K562 (cell line): ENCODE data around the gene PPP2R2B.

Experiments used
- BCLAF1 ChIP-seq, 2 experiments: fragments of 450-650 bp in 1 of 2; IDR thresholded peaks; 2 replicates each; pipeline ENCODE4 v1.6.1; 2011 to 2017; ENCODE audit warnings: low read depth in 2 of 2, antibody characterized with exemption in 1 of 2, borderline replicate concordance in 1 of 2, low read length in 1 of 2, mild to moderate bottlenecking in 1 of 2, mixed read lengths in 1 of 2; ENCODE audit not compliant: control insufficient read depth in 1 of 2
- CHD2 ChIP-seq: IDR thresholded peaks from 2 replicates; pipeline ENCODE4 v1.6.1; 2011; ENCODE audit warnings: low read depth, low read length
- CSDE1 ChIP-seq, 2 experiments: fragments of 450-650 bp; IDR thresholded peaks; 2 replicates each; pipeline ENCODE4 v1.6.1; 2016; ENCODE audit warnings: mild to moderate bottlenecking in 1 of 2
- JUN ChIP-seq, 2 experiments: sonication (generic) in 1 of 2; formaldehyde crosslinking in 1 of 2; IDR thresholded peaks; 2 replicates each; pipeline versions ENCODE4 v1.6.1 to v1.8.0; 2012 to 2022; ENCODE audit warnings: borderline replicate concordance in 2 of 2, mild to moderate bottlenecking in 2 of 2, improper control_type of control experiment in 1 of 2, low read depth in 1 of 2, low read length in 1 of 2, missing genetic modification reagents in 1 of 2
- RCOR1 ChIP-seq, 2 experiments: IDR thresholded peaks; 2 replicates each; pipeline ENCODE4 v1.6.1; 2012; ENCODE audit warnings: low read depth in 2 of 2, low read length in 2 of 2, borderline replicate concordance in 1 of 2, improper control_type of control experiment in 1 of 2
- SIX5 ChIP-seq, 2 experiments: IDR thresholded peaks; 2 replicates each; pipeline ENCODE4 v1.6.1; 2011; ENCODE audit warnings: low read length in 2 of 2, borderline replicate concordance in 1 of 2, low read depth in 1 of 2, mild to moderate bottlenecking in 1 of 2, moderate library complexity in 1 of 2; ENCODE audit not compliant: insufficient read depth in 1 of 2
- ZNF780A ChIP-seq: fragments of 250-450 bp; sonication (Bioruptor Pico); IDR thresholded peaks from 2 replicates; pipeline ENCODE4 v1.5.0; 2021; ENCODE audit warnings: mild to moderate bottlenecking

- TF ChIP-seq SIX5 (IDR thresholded peaks at IDR 0.05; ENCODE audit: borderline replicate concordance in 1 of 2, insufficient read depth in 1 of 2, low read depth in 1 of 2, low read length in 2 of 2) (no peak), JUN (IDR thresholded peaks at IDR 0.05; ENCODE audit: borderline replicate concordance, low read depth, low read length) (no peak), JUN (CRISPR knock-in tag; IDR thresholded peaks at IDR 0.05; ENCODE audit: borderline replicate concordance) (no peak), RCOR1 (IDR thresholded peaks at IDR 0.05; ENCODE audit: borderline replicate concordance in 1 of 2, low read depth in 2 of 2, low read length in 2 of 2) (no peak), ZNF780A (CRISPR knock-in tag) (no peak), BCLAF1 (IDR thresholded peaks at IDR 0.05; ENCODE audit: borderline replicate concordance in 1 of 2, control insufficient read depth in 1 of 2, low read depth in 2 of 2, low read length in 1 of 2) (no peak), CSDE1 (IDR thresholded peaks at IDR 0.05) (no peak), CHD2 (no peak)
These were observed 134.3 kb downstream of the PPP2R2B start for GRCh38 chr5:146744068-146744745.
